Measurements from ENCODE around the gene ASB13. TPM values are rescaled to one million over a fixed set of nuclear protein-coding genes. Genes with fewer than 3 reads are reported as not detected.

ASB13 gene
- total RNA-seq, 2 donors from 2014 or later: 12.8 to 13.5 TPM

DNA sequence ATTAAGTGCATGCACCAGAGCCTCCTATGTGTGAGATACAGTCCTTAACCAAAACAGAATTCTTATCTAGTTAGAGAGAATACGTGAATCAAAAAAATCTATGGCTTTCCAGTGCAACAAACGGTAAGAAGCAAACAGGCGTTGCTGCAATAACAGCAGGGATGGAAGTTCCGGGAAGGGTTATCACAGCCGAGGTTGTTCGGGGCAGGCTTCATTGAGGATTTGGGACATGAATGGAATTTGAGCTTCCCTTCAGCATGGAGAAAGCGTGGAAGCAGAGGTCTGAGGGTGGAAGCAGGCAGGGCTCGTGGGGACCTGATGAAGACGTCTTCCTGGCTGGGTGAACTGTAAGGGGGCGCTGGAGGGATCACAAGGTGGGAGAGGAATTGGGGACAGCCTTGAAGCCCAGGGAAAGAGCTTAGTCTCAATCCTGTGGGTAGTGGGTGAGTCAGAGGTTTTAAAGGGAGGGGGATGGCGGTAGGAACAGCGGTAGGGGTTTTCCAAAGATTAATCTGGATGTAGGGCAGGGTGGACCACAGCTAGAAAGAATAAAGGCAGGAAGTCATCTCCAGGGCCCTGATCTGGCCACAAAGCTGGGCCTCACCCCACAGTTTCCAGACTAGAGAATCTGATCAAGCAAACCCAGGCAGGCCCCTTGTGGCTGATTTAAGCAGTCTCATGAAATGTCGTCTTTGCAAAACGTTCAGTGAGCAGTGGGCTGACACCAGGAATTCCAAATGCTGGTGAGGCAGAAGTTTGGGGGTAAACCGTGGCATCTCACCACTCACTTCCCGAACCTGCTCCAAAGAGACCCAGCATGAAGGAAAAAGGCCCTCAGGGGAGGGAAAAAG is 76.5 kb downstream of the ASB13 start:
- Mint-ChIP-seq H3K27me3 (ENCODE audit: insufficient read depth) (peaks cover 2% of the 10 kb centered on the region), H3K36me3 (ENCODE audit: low read depth) (no peaks in the 10 kb centered on the region)
- WGBS, 2 experiments (ENCODE audit: insufficient coverage in 1 of 2, insufficient read length in 1 of 2): 81 to 86% methylated on average over 9 to 16 of the region's 16 CpGs

DNA sequence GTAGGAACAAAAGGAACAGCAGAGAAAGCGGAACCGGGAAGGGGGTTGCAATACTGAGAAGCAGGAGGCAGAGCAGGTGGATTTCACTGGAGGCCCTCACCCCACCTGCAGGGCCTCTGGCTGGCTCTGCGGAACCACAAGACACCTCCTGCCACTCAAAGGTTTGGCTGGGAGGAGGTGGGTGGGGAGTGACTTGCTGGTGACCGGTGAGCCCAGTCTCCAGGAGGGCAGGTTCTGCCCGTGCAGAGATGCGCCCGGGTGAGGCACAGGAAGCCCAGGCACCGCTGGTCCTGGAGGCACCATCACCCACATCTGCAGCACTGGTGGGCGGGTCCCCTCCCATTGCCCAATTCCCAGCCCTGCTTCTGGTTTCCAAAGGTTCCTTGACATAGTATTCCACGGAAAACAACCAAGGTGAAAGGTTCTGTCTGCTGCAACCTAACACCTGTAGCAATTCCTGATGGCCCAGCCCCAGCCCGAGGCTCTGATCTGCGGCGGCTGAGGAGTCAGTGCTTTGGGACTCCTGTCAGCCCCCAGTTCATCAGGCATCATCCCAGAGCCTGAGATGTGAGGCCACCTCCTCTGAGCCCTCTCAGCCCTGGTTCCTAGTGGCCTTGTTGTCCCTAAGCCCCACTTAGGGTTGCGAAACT is 77.3 kb downstream of the ASB13 start:
- H3K27me3 ChIP-seq (ENCODE audit: control insufficient read depth, insufficient read depth, low read length, poor library complexity, severe bottlenecking): no peaks in the 10 kb centered on the region
- no peaks in the 10 kb centered on the region for H3K36me3 ChIP-seq (ENCODE audit: control insufficient read depth, insufficient read depth, low read length)
- H3K4me3 Mint-ChIP-seq: no peak overlapping the region
- no peaks in the 10 kb centered on the region for H3K9me3 Mint-ChIP-seq
- H3K36me3 Mint-ChIP-seq (ENCODE audit: low read depth): no peaks in the 10 kb centered on the region
- H3K9me3 ChIP-seq (ENCODE audit: control insufficient read depth, low read length): no peaks in the 10 kb centered on the region
- no peak for DNase-seq
- no peak overlapping the region for H3K9ac ChIP-seq (ENCODE audit: extremely low read depth, low read length, poor library complexity, severe bottlenecking)
- TF ChIP-seq, protein P1, sequence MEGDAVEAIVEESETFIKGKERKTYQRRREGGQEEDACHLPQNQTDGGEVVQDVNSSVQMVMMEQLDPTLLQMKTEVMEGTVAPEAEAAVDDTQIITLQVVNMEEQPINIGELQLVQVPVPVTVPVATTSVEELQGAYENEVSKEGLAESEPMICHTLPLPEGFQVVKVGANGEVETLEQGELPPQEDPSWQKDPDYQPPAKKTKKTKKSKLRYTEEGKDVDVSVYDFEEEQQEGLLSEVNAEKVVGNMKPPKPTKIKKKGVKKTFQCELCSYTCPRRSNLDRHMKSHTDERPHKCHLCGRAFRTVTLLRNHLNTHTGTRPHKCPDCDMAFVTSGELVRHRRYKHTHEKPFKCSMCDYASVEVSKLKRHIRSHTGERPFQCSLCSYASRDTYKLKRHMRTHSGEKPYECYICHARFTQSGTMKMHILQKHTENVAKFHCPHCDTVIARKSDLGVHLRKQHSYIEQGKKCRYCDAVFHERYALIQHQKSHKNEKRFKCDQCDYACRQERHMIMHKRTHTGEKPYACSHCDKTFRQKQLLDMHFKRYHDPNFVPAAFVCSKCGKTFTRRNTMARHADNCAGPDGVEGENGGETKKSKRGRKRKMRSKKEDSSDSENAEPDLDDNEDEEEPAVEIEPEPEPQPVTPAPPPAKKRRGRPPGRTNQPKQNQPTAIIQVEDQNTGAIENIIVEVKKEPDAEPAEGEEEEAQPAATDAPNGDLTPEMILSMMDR (conservative IDR thresholded peaks at IDR 0.05): no peak
- H3K27ac ChIP-seq (ENCODE audit: low read depth, low read length): no peak overlapping the region
- H3K4me3 ChIP-seq (ENCODE audit: low read length): no peak overlapping the region
- peaks cover 8% of the 10 kb centered on the region for H3K4me1 ChIP-seq (ENCODE audit: control insufficient read depth, insufficient read depth, low read length)
- no peak overlapping the region for H3K27ac Mint-ChIP-seq
- WGBS, 2 experiments (ENCODE audit: insufficient coverage in 1 of 2, insufficient read length in 1 of 2): 90 to 96% methylated on average over 7 to 14 of the region's 14 CpGs
- peaks cover 2% of the 10 kb centered on the region for H3K27me3 Mint-ChIP-seq (ENCODE audit: insufficient read depth)
- peaks cover 31% of the 10 kb centered on the region for H3K4me1 Mint-ChIP-seq

More for the DNA sequence above, 76.5 kb downstream of the ASB13 start:
- Histone ChIP-seq H3K27me3 (ENCODE audit: control insufficient read depth, insufficient read depth, low read length, poor library complexity, severe bottlenecking) (no peaks in the 10 kb centered on the region), H3K4me1 (ENCODE audit: control insufficient read depth, insufficient read depth, low read length) (peaks cover 8% of the 10 kb centered on the region), H3K9me3 (ENCODE audit: control insufficient read depth, low read length) (no peaks in the 10 kb centered on the region), H3K4me3 (ENCODE audit: low read length) (no peak overlapping the region), H3K9ac (ENCODE audit: extremely low read depth, low read length, poor library complexity, severe bottlenecking) (no peak overlapping the region), H3K27ac (ENCODE audit: low read depth, low read length) (no peak overlapping the region), H3K36me3 (ENCODE audit: control insufficient read depth, insufficient read depth, low read length) (no peaks in the 10 kb centered on the region)
- TF ChIP-seq, protein P1 (conservative IDR thresholded peaks at IDR 0.05): peak; percentile 59
- DNase-seq: peak; percentile 70
- Mint-ChIP-seq H3K4me3 (no peak overlapping the region), H3K9me3 (no peaks in the 10 kb centered on the region), H3K4me1 (peaks cover 31% of the 10 kb centered on the region), H3K27ac (peak overlapping the region; percentile 23)

Other genes with a start within 250 kb of the ASB13 start
- not detected for gene CALML5, start 167.0 kb downstream of the ASB13 start, total RNA-seq
- gene CALML3, start 141.6 kb downstream of the ASB13 start, total RNA-seq: not detected
- gene TASOR2, start 18.2 kb upstream of the ASB13 start, total RNA-seq: 10 to 100 TPM; 47.1 to 53.0 TPM
- 100 to 1,000 TPM; 299 to 337 TPM for gene GDI2, start 146.8 kb upstream of the ASB13 start, total RNA-seq
- 10 to 100 TPM; 12.5 to 13.0 TPM for gene ANKRD16, start 223.3 kb upstream of the ASB13 start, total RNA-seq
- gene FBH1, start 223.6 kb upstream of the ASB13 start, total RNA-seq: 10 to 100 TPM; 61.1 to 71.6 TPM

Data from endodermal cell (in vitro differentiated cells).